ENCODE data around the gene LEMD2. TPM values are rescaled to one million over a fixed set of nuclear protein-coding genes. Genes with fewer than 3 reads are reported as not detected.

Gene LEMD2
- total RNA-seq, 1 donor from 2014 or later: 61.5 TPM

- ATAC-seq (no peak), DNase-seq (no peak)
- Histone ChIP-seq H3K4me3 (no peak overlapping the region), H3K27ac (no peak overlapping the region), H3K9me3 (no peaks in the 10 kb centered on the region), H3K4me1 (peaks cover 24% of the 10 kb centered on the region), H3K27me3 (no peaks in the 10 kb centered on the region), H3K36me3 (no peaks in the 10 kb centered on the region)
- no peak for TF ChIP-seq CTCF (IDR thresholded peaks at IDR 0.05)
- intact Hi-C loops (cut with DNase I): no loop called here
Observed at GRCh38 chr6:33790379-33790778, 1.4 kb upstream of the LEMD2 start.

GRCh38 chr6:33789550-33789895, 593 bp upstream of the LEMD2 start:
- Histone ChIP-seq H3K36me3 (peaks cover 8% of the 10 kb centered on the region), H3K27me3 (no peaks in the 10 kb centered on the region), H3K4me1 (peaks cover 24% of the 10 kb centered on the region), H3K4me3 (peak overlapping the region; percentile 85), H3K27ac (peak overlapping the region; percentile 97), H3K9me3 (no peaks in the 10 kb centered on the region)
- intact Hi-C loops (cut with DNase I): no loop called here
- TF ChIP-seq CTCF (IDR thresholded peaks at IDR 0.05): no peak
- ATAC-seq: no peak
- peak; percentile 63 for DNase-seq

GRCh38 chr6:33787954-33788693, 806 bp downstream of the LEMD2 start:
- H3K4me1 ChIP-seq: peaks cover 24% of the 10 kb centered on the region
- peaks cover 22% of the 10 kb centered on the region for H3K36me3 ChIP-seq
- intact Hi-C loops (cut with DNase I): no loop called here
- DNase-seq (peak; percentile 89), ATAC-seq (peak; percentile 76)
- no peaks in the 10 kb centered on the region for H3K27me3 ChIP-seq
- no peak for TF ChIP-seq CTCF (IDR thresholded peaks at IDR 0.05)
- H3K9me3 ChIP-seq: no peaks in the 10 kb centered on the region
- peak overlapping the region; percentile 97 for H3K27ac ChIP-seq
- peak overlapping the region; percentile 85 for H3K4me3 ChIP-seq

- H3K36me3 ChIP-seq: peaks cover 29% of the 10 kb centered on the region
- no peak for TF ChIP-seq CTCF (IDR thresholded peaks at IDR 0.05)
- H3K9me3 ChIP-seq: no peaks in the 10 kb centered on the region
- H3K27ac ChIP-seq: peak overlapping the region; percentile 97
- ATAC-seq (no peak), DNase-seq (no peak)
- peak overlapping the region; percentile 85 for H3K4me3 ChIP-seq
- peaks cover 24% of the 10 kb centered on the region for H3K4me1 ChIP-seq
- intact Hi-C loops (cut with DNase I): no loop called here
- H3K27me3 ChIP-seq: no peaks in the 10 kb centered on the region
Observed at GRCh38 chr6:33787346-33787953, 1.5 kb downstream of the LEMD2 start.

- no peaks in the 10 kb centered on the region for H3K27me3 ChIP-seq
- peak overlapping the region; percentile 97 for H3K27ac ChIP-seq
- peaks cover 24% of the 10 kb centered on the region for H3K4me1 ChIP-seq
- H3K36me3 ChIP-seq: peaks cover 36% of the 10 kb centered on the region
- H3K9me3 ChIP-seq: no peaks in the 10 kb centered on the region
- ATAC-seq (no peak), DNase-seq (no peak)
- no peak for TF ChIP-seq CTCF (IDR thresholded peaks at IDR 0.05)
- intact Hi-C loops (cut with DNase I): no loop called here
- no peak overlapping the region for H3K4me3 ChIP-seq
Observed at GRCh38 chr6:33786736-33787135, 2.2 kb downstream of the LEMD2 start.
